SK-N-SH (cell line): ENCODE results near the gene CHSY1. TPM values are rescaled to one million over a fixed set of nuclear protein-coding genes. Genes with fewer than 3 reads are reported as not detected.

Experiments
- CTCF ChIA-PET: fragments of 300-600, 350-600 bp; formaldehyde crosslinking; extraction: SDS; loops from one replicate; lab custom pipeline; 2021; lab: Yijun Ruan, JAX
- POLR2A ChIA-PET: fragments of 350-600 bp; sonication (Branson Sonifier 250); formaldehyde crosslinking; extraction: SDS; loops from one replicate; lab custom pipeline; 2020; ENCODE audit warnings: antibody characterized with exemption, inconsistent platforms; lab: Yijun Ruan, JAX
- DNase-seq: peaks from one replicate; pipeline ENCODE4 v3.0.0; 2012
- H2AFZ ChIP-seq: fragments of 200-600 bp; sonication (generic); 2 replicates; pipeline ENCODE4 v1.8.1; 2016; ENCODE audit warnings: antibody characterized with exemption, mild to moderate bottlenecking, low read depth
- H3F3A ChIP-seq: fragments of 200-600 bp; sonication (generic); replicated peaks from 2 replicates; pipeline ENCODE3; 2016; ENCODE audit warnings: antibody characterized with exemption, mild to moderate bottlenecking; ENCODE audit not compliant: insufficient read depth
- H3K27ac ChIP-seq, 2 experiments: fragments of 200-500 bp in 1 of 2; fragments of 200-600 bp in 1 of 2; sonication (Bioruptor generic) in 1 of 2; sonication (generic), shearing (Covaris generic) in 1 of 2; 2 replicates each; pipeline versions ENCODE4 v1.5.1 to v1.6.1; 2014 to 2016; ENCODE audit warnings: low read depth in 2 of 2, inconsistent platforms in 1 of 2, low read length in 1 of 2, mild to moderate bottlenecking in 1 of 2, mixed read lengths in 1 of 2
- H3K27me3 ChIP-seq: fragments of 200-600 bp; sonication (generic), shearing (Covaris generic); 2 replicates; pipeline ENCODE4 v1.6.1; 2016; ENCODE audit warnings: mixed run types; ENCODE audit not compliant: insufficient read depth
- H3K36me3 ChIP-seq, 2 experiments: fragments of 200-500 bp in 1 of 2; fragments of 200-600 bp in 1 of 2; sonication (Bioruptor generic) in 1 of 2; sonication (generic) in 1 of 2; replicated peaks in 1 of 2; 2 replicates each; pipeline versions ENCODE3 to v1.5.1; 2014 to 2016; ENCODE audit warnings: low read length in 1 of 2, mild to moderate bottlenecking in 1 of 2; ENCODE audit not compliant: insufficient read depth in 2 of 2, control insufficient read depth in 1 of 2
- H3K4me1 ChIP-seq, 2 experiments: fragments of 200-500 bp in 1 of 2; fragments of 200-600 bp in 1 of 2; sonication (Bioruptor generic) in 1 of 2; sonication (generic), shearing (Covaris generic) in 1 of 2; 2 replicates each; pipeline versions ENCODE4 v1.5.1 to v1.6.1; 2014 to 2016; ENCODE audit warnings: low read depth in 1 of 2, low read length in 1 of 2, mixed run types in 1 of 2; ENCODE audit not compliant: insufficient read depth in 2 of 2, control insufficient read depth in 1 of 2
- H3K4me2 ChIP-seq: fragments of 200-600 bp; sonication (generic), shearing (Covaris generic); 2 replicates; pipeline ENCODE4 v1.6.1; 2017; ENCODE audit warnings: mixed run types
- H3K4me3 ChIP-seq, 2 experiments: fragments of 200-500 bp in 1 of 2; fragments of 200-600 bp in 1 of 2; sonication (Bioruptor generic) in 1 of 2; sonication (generic), shearing (Covaris generic) in 1 of 2; 2 replicates each; pipeline versions ENCODE4 v1.5.1 to v1.8.1; 2014 to 2016; ENCODE audit warnings: low read depth in 2 of 2, inconsistent platforms in 1 of 2, low read length in 1 of 2, mild to moderate bottlenecking in 1 of 2, mixed read lengths in 1 of 2, moderate library complexity in 1 of 2
- H3K79me2 ChIP-seq: fragments of 200-600 bp; sonication (generic); 2 replicates; pipeline ENCODE4 v1.8.1; 2017; ENCODE audit warnings: mild to moderate bottlenecking; ENCODE audit not compliant: insufficient read depth
- H3K9ac ChIP-seq: fragments of 200-600 bp; sonication (generic); 2 replicates; pipeline ENCODE4 v1.6.1; 2017; ENCODE audit warnings: mixed run types
- H3K9me2 ChIP-seq: fragments of 200-600 bp; sonication (generic); 2 replicates; pipeline ENCODE4 v1.6.1; 2017; ENCODE audit warnings: mixed run types
- H3K9me3 ChIP-seq: fragments of 200-600 bp; sonication (generic); 2 replicates; pipeline ENCODE4 v1.6.1; 2017; ENCODE audit warnings: mixed run types, mild to moderate bottlenecking, moderate library complexity
- H4K20me1 ChIP-seq: fragments of 200-600 bp; sonication (generic); 2 replicates; pipeline ENCODE4 v1.6.1; 2017; ENCODE audit warnings: mild to moderate bottlenecking, mixed run types; ENCODE audit not compliant: insufficient read depth
- CHD2 ChIP-seq: fragments of 150-350 bp; IDR thresholded peaks from 2 replicates; pipeline ENCODE4 v1.6.1; 2018; ENCODE audit warnings: low read length; ENCODE audit not compliant: partially characterized antibody
- ELF1 ChIP-seq: IDR thresholded peaks from 2 replicates; pipeline ENCODE4 v1.4.0; 2012
- FOXJ3 ChIP-seq: sonication (generic); formaldehyde crosslinking; IDR thresholded peaks from 2 replicates; pipeline ENCODE4 v1.5.1; 2020; ENCODE audit warnings: mild to moderate bottlenecking, missing genetic modification reagents
- GABPA ChIP-seq: IDR thresholded peaks from 2 replicates; pipeline ENCODE4 v1.4.0; 2012; ENCODE audit warnings: low read depth, mild to moderate bottlenecking
- IRF3 ChIP-seq: fragments of 150-350 bp; IDR thresholded peaks from 2 replicates; pipeline ENCODE4 v1.6.1; 2016; ENCODE audit warnings: mild to moderate bottlenecking, low read depth, low read length
- MEF2A ChIP-seq: IDR thresholded peaks from 2 replicates; pipeline ENCODE4 v1.4.0; 2012; ENCODE audit warnings: low read depth, borderline replicate concordance
- NRF1 ChIP-seq: IDR thresholded peaks from 2 replicates; pipeline ENCODE4 v1.6.1; 2012; ENCODE audit warnings: low read depth, mild to moderate bottlenecking, low read length
- PBX3 ChIP-seq: IDR thresholded peaks from 2 replicates; pipeline ENCODE4; 2012
- RCOR1 ChIP-seq: fragments of 150-350 bp; IDR thresholded peaks from 2 replicates; pipeline ENCODE4 v1.6.1; 2017; ENCODE audit warnings: antibody characterized with exemption, low read length
- RFX5 ChIP-seq: IDR thresholded peaks from 2 replicates; pipeline ENCODE4 v1.6.1; 2012; ENCODE audit warnings: mild to moderate bottlenecking, improper control_type of control experiment, low read length
- SMC3 ChIP-seq: IDR thresholded peaks from 2 replicates; pipeline ENCODE4 v1.6.1; 2012; ENCODE audit warnings: low read depth, low read length, improper control_type of control experiment
- TCF12 ChIP-seq: IDR thresholded peaks from 2 replicates; pipeline ENCODE4 v1.4.0; 2012
- TEAD4 ChIP-seq: IDR thresholded peaks from 2 replicates; pipeline ENCODE4 v1.4.0; 2012; ENCODE audit warnings: mild to moderate bottlenecking, borderline replicate concordance; ENCODE audit not compliant: insufficient read depth
- WGBS: methylation state at CpG from one replicate; pipeline ENCODE4 v1.1.6; 2017; ENCODE audit warnings: low lambda C conversion rate; 5-methylcytosine and 5-hydroxymethylcytosine counted together
- polyA plus RNA-seq, 3 experiments: library from polyadenylated mRNA; depleted of rRNA; stranded (reverse); fragments of >200 nt; gene quantifications; 2 replicates each; pipeline ENCODE4 v1.2.3, GENCODE V29; 2012
- TF ChIP-seq, protein P1 (sequence below): fragments of 150-350 bp; IDR thresholded peaks from 2 replicates; pipeline ENCODE4 v1.6.1; 2017; ENCODE audit warnings: antibody characterized with exemption, low read length, low read depth, borderline replicate concordance
- TF ChIP-seq, protein P2 (sequence below): fragments of 200-600 bp; sonication (generic); IDR thresholded peaks from 2 replicates; pipeline ENCODE4 v1.6.1; 2017; ENCODE audit warnings: antibody characterized with exemption, mild to moderate bottlenecking, moderate library complexity

The CHSY1 gene
- polyA plus RNA-seq, 1 of the 3 experiments (the other 2 are of a cell fraction), result 15.7 TPM

DNA sequence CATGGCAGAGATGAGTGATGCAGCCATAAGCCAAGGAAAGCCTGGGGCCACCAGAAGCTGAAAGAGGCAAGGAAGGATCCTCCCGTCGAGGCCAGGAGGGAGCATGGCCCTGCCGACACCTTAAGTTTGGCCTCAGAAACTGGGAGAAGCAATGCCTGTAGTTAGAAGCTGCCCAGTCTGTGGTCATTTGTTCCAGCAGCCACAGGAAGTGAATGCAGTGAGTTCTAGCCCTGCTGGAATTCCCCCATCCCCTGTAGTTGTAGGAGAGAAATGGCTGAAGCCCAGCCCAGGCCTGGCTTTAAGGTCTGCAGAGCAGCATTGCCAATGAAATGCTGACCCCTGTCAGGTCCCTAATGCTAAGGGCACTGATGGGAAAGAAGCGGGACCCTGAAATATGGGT, 12.2 kb upstream of the CHSY1 start:
- peaks cover 0 to 5% of the 10 kb centered on the region in 2 experiments; a peak in 1 of 4 replicates for H3K4me1 ChIP-seq
- WGBS, result 80% methylated on average over 3 of the region's 4 CpGs
- H3K9me3 ChIP-seq, result no peaks in the 10 kb centered on the region
- H2AFZ ChIP-seq, result no peak overlapping the region
- no peaks in the 10 kb centered on the region for H3K36me3 ChIP-seq
- H3F3A ChIP-seq, result peaks cover 5% of the 10 kb centered on the region
- no peak overlapping the region for H3K27ac ChIP-seq
- H3K9ac ChIP-seq, result no peak overlapping the region
- H3K4me2 ChIP-seq, result no peak overlapping the region
- CTCF ChIA-PET, result interaction anchor here (1.4 to 5.1 kb wide), 3 partner anchors 143 to 256 kb away, joined by 3 to 26 read pairs (median 3); no protein-coding TSS in a partner anchor
- no peak for DNase-seq
- H4K20me1 ChIP-seq, result no peaks in the 10 kb centered on the region
- no peaks in the 10 kb centered on the region for H3K27me3 ChIP-seq
- TF ChIP-seq MEF2A (no peak), RFX5 (no peak), RCOR1 (no peak), PBX3 (no peak)
- TF ChIP-seq, all 33 proteins: peak for 0
- POLR2A ChIA-PET, result no interaction called here
- Histone ChIP-seq H3K79me2 (no peaks in the 10 kb centered on the region), H3K4me3 (no peak overlapping the region), H3K9me2 (no peaks in the 10 kb centered on the region)

GRCh38 chr15:101262551-101262950, 10.7 kb upstream of the CHSY1 start:
- Histone ChIP-seq H3K27me3 (no peaks in the 10 kb centered on the region), H3K27ac (no peak overlapping the region), H3K9ac (no peak overlapping the region), H3K4me2 (no peak overlapping the region), H3K4me3 (no peak overlapping the region), H3K9me3 (no peaks in the 10 kb centered on the region), H3K79me2 (no peaks in the 10 kb centered on the region), H2AFZ (no peak overlapping the region), H4K20me1 (no peaks in the 10 kb centered on the region), H3K4me1 (peaks cover 0 to 5% of the 10 kb centered on the region in 2 experiments; a peak in 1 of 4 replicates)
- ChIA-PET POLR2A (no interaction called here), CTCF (interaction anchor here (1.4 to 5.1 kb wide), 3 partner anchors 141 to 255 kb away, joined by 4 to 26 read pairs (median 7); no protein-coding TSS in a partner anchor)
- 79% methylated on average over 4 of the region's 4 CpGs for WGBS
- DNase-seq, result no peak
- TF ChIP-seq SMC3, result no peak
- TF ChIP-seq, protein P1, sequence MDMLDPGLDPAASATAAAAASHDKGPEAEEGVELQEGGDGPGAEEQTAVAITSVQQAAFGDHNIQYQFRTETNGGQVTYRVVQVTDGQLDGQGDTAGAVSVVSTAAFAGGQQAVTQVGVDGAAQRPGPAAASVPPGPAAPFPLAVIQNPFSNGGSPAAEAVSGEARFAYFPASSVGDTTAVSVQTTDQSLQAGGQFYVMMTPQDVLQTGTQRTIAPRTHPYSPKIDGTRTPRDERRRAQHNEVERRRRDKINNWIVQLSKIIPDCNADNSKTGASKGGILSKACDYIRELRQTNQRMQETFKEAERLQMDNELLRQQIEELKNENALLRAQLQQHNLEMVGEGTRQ, result no peak
- TF ChIP-seq NRF1, result no peak
- TF ChIP-seq TCF12, result no peak
- no peak for TF ChIP-seq GABPA
- TF ChIP-seq CHD2, result no peak
- TF ChIP-seq ELF1, result no peak
- TF ChIP-seq, protein P2, sequence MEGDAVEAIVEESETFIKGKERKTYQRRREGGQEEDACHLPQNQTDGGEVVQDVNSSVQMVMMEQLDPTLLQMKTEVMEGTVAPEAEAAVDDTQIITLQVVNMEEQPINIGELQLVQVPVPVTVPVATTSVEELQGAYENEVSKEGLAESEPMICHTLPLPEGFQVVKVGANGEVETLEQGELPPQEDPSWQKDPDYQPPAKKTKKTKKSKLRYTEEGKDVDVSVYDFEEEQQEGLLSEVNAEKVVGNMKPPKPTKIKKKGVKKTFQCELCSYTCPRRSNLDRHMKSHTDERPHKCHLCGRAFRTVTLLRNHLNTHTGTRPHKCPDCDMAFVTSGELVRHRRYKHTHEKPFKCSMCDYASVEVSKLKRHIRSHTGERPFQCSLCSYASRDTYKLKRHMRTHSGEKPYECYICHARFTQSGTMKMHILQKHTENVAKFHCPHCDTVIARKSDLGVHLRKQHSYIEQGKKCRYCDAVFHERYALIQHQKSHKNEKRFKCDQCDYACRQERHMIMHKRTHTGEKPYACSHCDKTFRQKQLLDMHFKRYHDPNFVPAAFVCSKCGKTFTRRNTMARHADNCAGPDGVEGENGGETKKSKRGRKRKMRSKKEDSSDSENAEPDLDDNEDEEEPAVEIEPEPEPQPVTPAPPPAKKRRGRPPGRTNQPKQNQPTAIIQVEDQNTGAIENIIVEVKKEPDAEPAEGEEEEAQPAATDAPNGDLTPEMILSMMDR, result no peak
- no peak for TF ChIP-seq IRF3
- no peak for TF ChIP-seq TEAD4
- no peak for TF ChIP-seq FOXJ3
- TF ChIP-seq RCOR1, result no peak
- TF ChIP-seq, all 33 proteins: peak for 0
- Histone ChIP-seq H3K36me3 (no peaks in the 10 kb centered on the region), H3K9me2 (no peaks in the 10 kb centered on the region), H3F3A (peaks cover 6% of the 10 kb centered on the region)
